HG03139 (cell line): ENCODE data around the gene RNASEH2B.

Experiments used
- ATAC-seq: cut with Tn5 transposase; IDR thresholded peaks from one replicate; pipeline ENCODE4 v1.9.1; 2021; ENCODE audit not compliant: unreplicated experiment

Gene RNASEH2B

DNA sequence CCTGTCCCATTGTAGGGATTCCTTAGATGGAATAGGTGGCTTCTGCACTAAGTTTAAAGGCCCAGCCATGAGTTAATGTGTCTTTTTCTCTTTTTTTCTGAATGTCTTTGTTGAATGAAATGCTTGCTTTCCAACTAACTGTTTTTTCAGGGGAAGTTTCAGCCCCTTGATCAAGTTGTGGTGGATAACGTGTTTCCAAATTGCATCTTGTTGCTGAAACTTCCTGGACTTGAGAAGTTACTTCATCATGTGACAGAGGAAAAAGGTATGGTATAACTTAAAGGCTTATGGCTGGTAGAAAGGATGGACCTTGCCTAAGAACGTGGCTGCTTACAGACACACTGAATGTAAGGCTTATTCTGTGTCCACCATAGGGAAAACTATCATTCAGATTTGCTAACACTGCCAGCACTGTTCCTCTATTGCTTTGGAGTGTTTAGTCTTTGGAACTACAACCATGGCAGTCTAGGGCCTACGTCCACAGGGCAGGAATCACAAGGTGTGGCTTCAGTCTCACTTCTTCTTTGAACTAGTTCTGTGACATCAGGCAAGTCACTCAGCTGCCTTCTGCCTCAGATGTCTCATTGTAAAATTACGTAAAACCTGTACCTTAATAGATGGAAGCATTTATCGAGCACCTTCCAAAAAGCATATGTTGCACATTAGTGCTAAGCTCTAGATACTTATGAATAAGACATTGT lies 25.3 kb downstream of the RNASEH2B start:
- ATAC-seq, result no peak

GRCh38 chr13:50936679-50937078 lies 27.1 kb downstream of the RNASEH2B start:
- ATAC-seq, result no peak

DNA sequence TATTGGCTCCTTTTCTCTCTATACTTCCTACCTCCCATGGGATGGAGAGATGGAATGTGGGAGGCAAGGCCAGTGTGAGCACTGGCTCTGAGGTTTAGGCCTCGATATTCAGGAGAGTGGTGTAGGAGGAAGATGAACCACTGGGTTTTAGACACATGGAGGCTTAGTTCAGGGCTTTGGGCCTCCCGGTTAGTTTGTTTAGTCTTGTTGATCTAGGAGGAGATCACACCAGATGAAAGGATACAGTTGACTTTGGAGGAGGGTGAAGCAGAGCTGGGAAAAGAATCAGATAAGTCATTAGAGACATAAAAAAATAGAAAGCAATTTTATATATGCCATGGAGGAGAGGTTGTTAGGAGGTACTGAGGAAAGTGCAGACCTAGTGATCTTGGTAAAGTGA lies 30.9 kb downstream of the RNASEH2B start:
- no peak for ATAC-seq

GRCh38 chr13:50941146-50941545 lies 31.6 kb downstream of the RNASEH2B start:
- ATAC-seq, result no peak

GRCh38 chr13:50942630-50943311 lies 33.2 kb downstream of the RNASEH2B start:
- ATAC-seq, result no peak

DNA sequence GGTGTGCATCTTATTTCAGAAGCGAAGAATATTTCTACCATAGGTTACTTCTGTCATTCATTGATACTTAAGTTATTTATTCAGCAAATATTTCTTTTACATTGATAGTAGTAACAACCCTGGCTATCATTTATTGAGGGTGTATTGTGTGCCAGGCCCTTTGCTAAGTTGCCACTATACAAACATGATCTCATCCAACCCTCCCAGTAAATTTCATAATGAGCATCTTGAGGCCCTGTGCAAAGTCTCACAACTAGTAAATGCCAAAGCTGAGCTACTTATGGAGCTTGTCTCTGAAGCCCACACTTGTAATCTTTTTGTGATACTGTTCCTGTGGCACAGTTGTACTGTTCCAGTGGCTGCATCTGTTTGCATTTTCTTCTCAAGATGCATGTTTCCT lies 36.1 kb downstream of the RNASEH2B start:
- no peak for ATAC-seq

DNA sequence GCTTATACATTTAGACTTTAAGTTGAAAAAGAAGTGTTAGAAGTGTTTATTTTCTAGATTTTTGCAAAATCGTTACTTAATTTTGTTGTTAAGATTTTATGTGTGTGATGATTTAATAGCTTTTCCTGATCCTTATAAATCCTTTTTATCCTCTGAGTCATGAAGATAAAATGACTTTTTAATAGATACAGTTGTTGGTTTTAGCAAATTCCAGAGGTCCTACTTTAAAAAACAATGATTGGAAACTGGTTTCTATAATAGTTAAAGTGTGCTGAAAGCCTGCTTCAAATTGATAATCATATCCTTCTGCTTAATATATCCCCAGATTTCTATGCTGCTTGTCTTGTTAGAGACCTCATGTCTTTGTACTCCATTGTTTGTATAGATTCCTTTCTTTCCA lies 39.0 kb downstream of the RNASEH2B start:
- no peak for ATAC-seq

GRCh38 chr13:50950849-50951248 lies 41.3 kb downstream of the RNASEH2B start:
- ATAC-seq, result no peak

GRCh38 chr13:50951366-50951765 lies 41.8 kb downstream of the RNASEH2B start:
- no peak for ATAC-seq

DNA sequence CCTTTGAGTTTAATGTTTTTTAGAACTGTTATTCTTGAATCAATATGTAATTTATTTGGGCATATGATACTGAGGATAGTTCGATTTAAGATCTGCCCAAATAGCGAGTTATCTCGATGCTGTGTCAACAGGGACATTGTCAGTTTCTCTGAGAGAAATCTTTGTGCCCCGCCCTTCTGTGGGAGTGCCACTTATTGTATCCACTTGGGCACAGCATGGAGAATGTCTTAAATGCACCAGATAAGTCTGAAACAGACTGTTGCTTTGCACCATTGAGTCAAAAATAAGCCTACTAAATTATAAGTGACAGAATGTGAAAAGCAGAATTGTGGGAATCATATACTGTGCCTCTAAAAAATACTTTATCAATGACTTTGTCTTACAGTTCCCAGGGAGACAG lies 45.6 kb downstream of the RNASEH2B start:
- ATAC-seq, result no peak

DNA sequence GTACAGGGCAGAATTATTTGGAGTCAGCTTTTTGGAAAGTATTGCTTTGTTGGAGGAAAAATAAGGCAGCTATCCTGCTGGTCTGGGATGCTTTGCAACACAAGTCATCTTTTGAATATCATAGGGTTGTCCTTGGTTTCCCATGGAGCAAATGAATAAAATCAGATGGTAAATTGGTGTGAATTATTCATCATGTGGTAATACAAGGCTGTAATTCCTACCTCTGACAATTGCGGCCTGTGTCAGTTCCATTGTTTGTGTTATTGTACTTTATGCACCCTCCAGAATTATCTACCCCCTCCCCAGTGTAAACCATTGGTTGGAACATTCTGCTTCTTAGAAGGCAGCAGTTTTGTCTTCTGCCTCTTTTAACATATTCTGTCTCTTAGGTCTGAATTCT lies 46.2 kb downstream of the RNASEH2B start:
- ATAC-seq, result no peak

- no peak for ATAC-seq
Measured at GRCh38 chr13:50957620-50958019, 48.0 kb downstream of the RNASEH2B start.

DNA sequence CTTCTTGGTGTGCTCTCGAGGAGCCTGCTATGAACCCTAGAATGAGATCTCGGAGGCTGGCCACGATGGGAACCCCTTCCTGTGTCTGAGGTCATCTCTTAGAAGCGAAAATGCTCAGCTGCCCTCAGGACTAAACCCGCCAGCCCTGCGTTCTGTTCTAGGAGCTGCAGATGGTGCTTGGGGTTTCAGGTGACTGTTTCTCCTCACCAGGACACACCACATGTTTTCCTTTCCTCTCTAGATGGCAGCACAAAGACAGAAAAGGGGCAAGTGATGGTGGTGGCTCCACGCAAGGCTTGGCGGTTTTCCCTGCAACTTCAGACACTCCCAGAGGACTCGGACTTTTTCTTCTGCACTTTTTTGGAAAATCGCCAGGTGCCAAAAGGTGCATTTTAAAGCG lies 60.1 kb downstream of the RNASEH2B start:
- ATAC-seq, result no peak

- ATAC-seq, result no peak
Measured at GRCh38 chr13:50970956-50971355, 61.4 kb downstream of the RNASEH2B start.

- ATAC-seq, result no peak
Measured at GRCh38 chr13:50974268-50974667, 64.7 kb downstream of the RNASEH2B start.

- no peak for ATAC-seq
Measured at GRCh38 chr13:50979187-50979586, 69.6 kb downstream of the RNASEH2B start.

DNA sequence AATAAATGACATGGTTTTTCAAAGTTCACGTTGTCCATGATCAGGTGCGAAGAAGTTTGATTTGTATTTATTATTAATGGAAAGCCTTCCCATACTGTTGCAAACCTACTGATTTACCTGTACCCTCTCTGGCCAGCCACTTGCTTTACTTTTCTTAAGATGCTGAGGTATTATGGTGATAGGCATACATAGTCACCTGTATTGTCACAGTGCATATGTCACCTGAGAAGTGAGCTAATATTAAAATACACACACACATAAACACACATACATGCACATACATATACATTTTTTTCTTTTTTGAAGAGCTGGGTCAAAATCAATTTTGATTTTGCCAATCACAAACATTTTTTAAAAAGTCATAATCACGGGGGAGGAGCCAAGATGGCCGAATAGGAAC lies 72.1 kb downstream of the RNASEH2B start:
- ATAC-seq, result no peak

DNA sequence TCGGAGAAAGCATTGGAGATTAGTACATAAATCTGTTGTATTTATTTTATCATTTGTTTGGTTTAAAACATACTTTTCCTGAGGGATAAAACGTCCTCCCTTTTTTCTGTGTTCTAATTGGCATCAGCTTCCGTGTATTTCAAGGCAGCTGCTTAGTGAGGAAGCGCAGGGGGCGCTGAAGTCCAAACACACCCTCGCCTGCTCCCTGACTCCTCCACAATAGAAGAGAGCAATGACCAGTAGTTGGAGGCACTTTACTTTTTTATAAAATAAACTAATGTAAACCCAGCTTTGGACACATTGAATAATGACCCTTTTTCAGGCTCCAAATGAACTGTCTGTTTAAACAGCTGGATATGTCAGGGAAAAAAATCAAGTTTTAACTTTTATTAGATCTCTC lies 79.9 kb downstream of the RNASEH2B start:
- no peak for ATAC-seq

DNA sequence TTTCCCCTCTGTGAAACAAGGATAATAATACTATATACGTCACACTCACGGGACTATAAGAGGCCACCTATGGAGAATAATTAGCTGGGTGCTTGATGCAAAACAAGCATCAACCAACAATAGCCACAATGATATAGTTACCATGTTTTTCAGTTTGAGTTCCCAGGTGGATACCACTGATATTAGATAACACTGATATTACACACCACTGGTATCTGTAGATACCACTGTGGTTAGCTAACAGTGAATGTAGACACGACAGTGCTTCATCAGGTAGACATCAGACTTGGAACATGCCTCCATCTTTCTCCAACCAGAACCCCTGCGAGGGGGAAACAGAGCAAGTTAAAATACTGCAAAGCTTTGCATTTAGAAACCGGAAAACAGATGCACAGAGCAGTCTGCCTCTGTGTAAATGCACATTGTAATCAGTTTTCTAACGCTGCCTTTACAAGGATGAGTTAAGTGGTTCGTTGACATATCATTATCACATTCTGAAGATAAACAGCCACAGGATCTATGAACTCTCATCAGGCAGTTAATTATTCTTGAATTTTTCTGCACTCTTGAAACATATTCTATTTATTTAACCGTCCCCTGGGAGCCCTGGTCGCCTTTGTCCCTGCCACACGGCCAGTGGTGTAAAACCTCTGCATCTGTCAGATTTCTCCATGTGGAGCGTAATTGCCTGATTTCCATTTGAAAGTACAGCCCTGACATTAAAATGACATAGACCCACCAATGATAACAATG lies 80.7 kb downstream of the RNASEH2B start:
- no peak for ATAC-seq

DNA sequence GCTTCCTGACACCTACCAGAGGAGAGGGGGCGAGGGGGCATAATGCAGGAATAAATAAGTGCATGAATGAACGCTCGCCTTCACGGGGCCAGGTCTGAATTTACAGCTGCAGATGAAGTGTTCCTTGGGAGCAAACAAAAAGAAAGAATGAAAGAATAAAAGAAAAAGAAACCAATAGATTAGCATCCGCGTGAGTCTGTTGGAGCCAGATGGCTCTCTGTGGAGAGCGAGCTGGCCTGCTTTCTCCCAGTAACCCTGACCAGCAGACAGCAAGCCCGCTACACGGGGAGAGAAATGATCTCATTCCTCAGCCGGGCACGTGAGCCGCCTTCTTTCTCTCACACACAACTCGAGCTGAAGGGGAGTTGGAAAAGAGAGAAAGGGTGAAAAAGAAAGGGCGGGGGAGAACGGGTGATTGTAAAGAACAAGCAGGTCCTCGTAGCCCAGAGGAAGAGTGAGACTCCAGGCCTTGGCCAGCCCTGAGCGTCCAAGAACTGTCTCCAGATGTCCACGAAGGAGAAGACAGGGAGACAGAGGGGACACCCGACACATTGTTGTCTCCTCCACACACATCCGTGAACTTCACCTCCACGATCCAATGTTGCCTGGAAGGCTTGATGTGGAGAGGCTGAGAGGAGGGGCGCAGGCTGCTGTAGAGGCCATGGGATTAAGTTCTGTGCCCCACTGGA lies 81.4 kb downstream of the RNASEH2B start:
- ATAC-seq, result no peak
